GM18861 (cell line): ENCODE results near the gene CCDC106.

Experiments
- ATAC-seq: cut with Tn5 transposase; IDR thresholded peaks from one replicate; pipeline ENCODE4 v1.9.1; 2021; ENCODE audit not compliant: unreplicated experiment

CCDC106 gene

DNA sequence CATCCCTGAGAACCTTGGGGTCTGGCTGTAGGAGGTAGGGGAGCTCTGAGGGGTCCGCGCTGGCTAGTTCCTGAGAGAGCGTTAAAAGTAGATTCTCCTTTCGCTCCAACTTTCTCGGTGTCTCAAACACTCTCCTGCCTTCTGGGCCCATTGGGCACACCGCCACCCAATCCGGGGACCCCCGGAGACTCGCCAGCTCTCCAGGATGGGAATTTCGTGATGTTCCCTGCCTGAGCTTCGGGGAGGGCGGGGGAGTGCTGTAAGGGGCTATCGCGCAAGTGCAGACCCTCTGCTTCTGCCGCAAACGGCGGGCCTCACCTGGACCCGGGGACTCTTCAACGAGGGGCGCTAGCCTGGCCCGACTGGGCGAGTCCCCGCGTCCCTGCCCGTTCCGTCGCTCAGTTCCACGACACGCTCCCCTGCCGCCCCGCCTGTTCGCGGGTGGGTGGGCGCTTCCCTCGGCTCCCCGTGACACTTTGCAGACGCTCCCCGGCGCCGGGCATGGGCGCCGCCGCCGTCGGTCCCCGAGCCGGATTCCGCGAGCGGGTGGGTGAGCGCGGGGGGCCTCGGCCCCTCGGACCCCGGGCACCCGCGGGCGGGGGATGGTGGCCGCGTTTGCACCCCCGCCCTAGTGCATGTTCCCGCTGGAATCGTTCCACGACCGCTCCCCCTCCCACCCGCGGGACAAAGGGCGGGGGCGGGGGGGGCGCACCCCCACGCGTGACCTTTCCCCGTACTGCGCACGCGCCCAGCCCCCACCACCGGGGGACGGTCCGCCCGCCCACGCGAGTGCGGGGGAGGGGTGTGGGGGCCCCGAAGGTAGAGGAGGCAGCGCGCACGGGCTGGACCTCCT is at the start of gene CCDC106:
CCDC106 (plus strand) TSS at position 481 of the 853 bp plus-strand sequence. CDS start 835 bp downstream, outside the sequence.
- ATAC-seq, result no peak

- peak; percentile 30 for ATAC-seq
These were observed 49.1 kb upstream of the CCDC106 start for GRCh38 chr19:55598719-55599467.

DNA sequence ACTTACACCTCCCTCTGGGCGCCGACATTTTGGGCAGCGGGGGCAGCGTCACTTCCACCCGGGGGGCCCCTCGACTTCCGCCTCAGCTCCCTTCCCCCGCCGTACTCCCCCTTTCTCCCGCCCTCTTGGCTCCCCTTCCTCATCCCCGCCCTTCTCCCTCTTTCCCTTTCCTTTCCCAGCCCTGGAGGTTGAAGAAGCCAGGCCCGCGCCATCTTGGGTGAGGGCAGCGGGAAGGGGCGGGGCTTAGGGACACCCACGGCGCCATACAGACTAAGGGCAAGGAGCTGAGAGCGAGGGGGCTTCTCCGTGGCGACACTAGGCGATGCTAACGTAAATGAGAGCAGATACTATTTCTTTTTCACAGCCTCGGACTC is 48.6 kb upstream of the CCDC106 start, which contains the start of gene FIZ1:
FIZ1 (minus strand) TSS at position 50 of the 374 bp plus-strand sequence. CDS start 1,652 bp downstream, outside the sequence.
- ATAC-seq, result peak; percentile 38

GRCh38 chr19:55599842-55600661 is 48.0 kb upstream of the CCDC106 start, which contains the start of gene ZNF524:
ZNF524 (plus strand) TSS chr19:55600288; CDS start chr19:55602113, 1,825 bp downstream.
- ATAC-seq, result peak; percentile 35

DNA sequence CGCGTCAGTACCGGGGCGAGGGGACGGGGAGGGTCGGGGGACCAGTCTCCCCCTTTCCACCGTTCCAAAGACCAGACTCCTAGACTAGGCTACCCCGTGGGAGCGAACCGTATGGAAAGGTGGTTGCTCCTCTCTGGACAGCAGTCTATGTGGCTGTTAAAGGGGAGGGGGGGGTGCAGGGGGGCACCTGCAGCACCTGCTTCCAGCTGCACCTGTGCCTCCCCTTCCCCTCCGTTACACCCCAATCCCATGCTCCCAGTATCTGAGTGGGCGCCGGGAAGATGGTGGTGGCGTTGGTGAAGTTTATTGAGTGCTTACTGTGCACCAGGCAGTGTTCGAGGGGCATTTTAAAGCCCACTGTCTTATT is 47.4 kb upstream of the CCDC106 start:
- ATAC-seq, result no peak

DNA sequence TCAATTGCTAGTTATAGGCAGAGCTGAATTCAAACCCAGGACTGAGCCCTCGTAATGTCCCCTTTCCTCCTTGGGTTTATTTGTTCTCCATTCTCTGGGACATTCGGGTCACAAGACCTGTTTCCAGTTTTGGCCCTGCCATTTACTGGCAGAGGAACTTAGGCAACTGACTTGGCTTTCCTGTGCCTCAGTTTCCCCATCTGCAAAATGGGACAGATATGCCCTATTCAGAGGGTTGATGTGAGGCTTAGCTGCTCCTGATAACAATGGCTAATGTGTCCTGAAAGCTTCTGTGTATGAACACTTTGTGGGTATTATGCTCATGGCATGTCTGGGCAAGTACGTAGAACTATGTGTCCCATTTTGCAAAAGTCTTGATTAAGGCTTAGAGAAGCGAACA is 46.9 kb upstream of the CCDC106 start:
- no peak for ATAC-seq

GRCh38 chr19:55602104-55603001 is 45.7 kb upstream of the CCDC106 start:
- no peak for ATAC-seq

DNA sequence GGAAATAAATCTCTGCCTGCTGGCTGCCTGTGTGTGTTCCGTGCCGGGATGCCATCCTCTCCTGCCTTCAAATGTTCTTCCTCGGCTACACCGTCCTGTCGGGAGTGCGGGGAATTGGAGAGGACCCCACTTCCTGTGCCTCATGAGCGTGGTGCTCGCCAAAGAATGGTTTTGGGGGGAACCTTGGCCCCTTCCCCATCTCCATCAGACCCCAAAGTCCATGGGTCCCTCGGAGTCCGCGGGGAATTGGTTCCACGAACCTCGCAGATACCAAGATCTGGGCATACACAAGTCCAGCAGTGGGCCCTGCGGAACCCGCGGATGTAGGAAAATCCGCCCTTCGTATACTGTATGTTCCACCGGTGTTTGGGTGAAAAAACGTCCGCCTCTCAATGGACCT is 44.9 kb upstream of the CCDC106 start:
- no peak for ATAC-seq

- no peak for ATAC-seq
These were observed 44.3 kb upstream of the CCDC106 start for GRCh38 chr19:55603581-55604292.

- peak; percentile 49 for ATAC-seq
These were observed 42.8 kb upstream of the CCDC106 start for GRCh38 chr19:55605207-55605636.

- ATAC-seq, result no peak
These were observed 42.2 kb upstream of the CCDC106 start, which contains the start of gene ZNF865 for GRCh38 chr19:55605637-55606470. ZNF865 (plus strand) TSS chr19:55605647; CDS start chr19:55613619, 7,972 bp downstream.

DNA sequence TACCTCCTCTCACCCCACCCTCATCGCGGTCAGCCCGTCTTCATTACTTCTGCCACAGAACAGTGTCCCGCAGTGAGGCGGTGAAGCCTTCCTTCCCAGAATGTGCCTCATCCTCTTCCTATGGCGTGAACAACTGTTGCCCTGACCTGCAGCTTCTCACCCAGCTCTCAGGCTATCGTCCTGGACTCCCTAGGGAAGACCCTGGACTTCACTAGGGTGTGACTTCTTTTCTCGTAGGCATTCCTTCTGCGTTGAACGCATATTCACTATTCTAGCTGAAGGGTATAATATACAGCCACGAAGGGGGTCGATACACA is 41.6 kb upstream of the CCDC106 start:
- ATAC-seq, result no peak

DNA sequence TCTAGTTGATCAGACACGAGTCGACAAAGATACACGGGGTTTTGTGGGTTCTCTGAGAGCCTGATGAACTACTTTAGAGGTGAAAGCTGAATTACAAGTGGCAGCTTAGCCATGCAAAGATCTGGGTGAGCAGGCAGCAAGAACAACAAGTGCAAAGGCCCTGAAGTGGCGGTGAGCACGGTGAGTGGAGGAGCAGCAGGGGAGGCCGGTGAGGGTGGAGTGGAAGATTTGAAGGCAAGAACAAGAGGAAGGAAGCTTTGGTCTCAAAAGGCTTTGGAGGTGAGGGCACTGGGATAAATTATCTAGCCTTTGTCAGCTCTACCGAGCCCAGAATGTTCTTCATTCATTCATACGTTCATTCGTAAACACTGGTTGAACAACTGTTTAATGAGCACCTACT is 41.2 kb upstream of the CCDC106 start:
- ATAC-seq, result no peak

DNA sequence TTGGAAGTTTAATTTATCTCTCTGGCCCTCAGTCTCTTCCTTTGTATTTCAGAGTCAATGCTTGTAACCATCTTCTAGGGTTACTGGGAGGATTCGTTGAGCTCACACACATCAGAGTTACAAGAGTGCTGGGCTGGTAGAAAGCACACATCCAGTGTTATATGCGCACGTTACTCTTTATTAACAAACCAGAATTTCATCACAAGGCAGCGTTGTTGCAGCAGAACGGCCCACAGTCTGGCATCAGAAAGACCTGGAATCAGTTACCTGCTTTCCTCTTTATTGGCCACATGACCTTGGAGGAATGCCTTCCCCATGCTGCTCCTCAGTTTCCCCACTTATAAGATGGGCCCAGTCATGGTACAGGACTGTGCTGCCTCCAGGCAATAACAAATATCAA is 38.7 kb upstream of the CCDC106 start:
- no peak for ATAC-seq

DNA sequence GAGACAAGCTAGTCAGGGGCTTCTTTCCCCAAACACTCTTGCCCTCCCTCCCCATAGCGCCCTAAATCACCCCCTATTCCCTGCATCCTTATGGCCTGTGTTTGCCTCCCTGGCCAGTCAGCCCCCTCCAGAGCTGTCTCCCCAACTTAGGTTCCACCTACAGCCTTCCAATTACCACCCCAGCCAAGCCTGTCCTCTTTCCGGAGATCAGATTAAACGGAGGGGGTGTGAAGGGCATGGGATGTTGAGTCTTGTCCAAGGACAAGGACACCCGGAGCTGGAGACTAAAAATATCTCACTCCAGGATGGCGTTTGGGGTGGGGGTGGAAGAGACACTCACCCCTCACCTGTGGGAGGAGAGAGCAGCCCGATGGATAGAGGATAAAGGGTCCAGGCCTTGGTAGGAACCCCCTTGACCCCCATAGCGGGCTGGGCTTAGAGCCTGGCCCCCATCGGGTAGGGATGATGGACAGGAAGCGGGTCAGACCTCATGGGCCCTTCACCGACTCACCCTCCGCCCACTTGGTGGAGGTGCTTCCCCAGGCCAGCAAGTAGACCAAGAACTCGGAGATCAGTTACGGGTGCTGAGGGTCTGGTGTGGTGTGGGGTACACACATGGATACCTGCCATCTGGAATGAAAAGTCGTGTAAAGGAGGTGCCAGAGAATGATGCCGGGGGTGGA is 36.6 kb upstream of the CCDC106 start:
- ATAC-seq, result no peak

DNA sequence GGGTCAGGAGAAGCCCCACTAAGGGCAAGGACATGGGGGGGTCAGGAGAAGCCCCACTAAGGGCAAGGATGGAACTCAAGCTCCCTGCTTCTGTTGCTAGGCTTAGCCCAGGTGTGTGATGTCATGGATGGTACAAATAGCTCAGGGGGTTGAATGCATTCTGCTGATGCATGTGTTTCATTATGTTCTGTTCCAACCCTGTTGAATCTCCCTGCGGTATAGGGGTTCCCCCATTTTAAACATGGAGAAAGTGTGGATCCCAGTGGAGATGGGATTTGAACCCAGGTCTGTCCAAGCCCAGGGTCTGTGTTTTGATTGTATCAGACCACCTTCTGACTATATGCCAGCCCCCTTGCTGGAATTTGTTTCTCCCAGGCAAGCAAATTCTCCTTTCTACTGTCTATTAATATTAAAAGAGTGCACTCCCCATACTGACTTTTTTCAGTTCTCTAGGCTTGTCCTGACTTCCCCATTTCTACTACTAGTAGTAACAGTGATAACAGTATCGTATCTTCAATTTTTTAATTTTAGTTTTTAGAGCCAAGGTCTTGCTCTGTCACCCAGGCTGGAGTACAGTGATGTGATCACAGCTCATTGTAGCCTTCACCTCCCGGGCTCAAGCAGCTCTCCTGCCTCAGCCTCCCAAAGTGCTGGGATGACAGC is 35.9 kb upstream of the CCDC106 start:
- no peak for ATAC-seq

DNA sequence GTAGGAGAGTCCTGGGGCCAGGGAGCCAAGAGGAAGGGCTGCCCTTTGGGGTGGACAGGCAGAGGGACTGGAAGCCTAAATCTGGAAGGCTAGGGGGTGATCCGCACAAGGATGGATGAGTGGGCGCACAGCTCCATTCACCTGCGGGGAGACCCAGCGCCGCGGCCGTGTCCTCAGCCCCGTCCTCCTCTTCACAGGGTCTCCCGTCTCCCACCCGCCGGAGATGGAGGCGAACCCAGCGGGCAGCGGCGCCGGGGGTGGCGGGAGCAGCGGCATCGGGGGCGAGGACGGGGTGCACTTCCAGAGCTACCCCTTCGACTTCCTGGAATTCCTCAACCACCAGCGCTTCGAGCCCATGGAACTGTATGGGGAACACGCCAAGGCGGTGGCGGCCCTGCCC is 34.6 kb upstream of the CCDC106 start:
- ATAC-seq, result no peak
